Naive thymus-derived CD4-positive, alpha-beta T cell (primary cell): Measurements from ENCODE around the gene SHISA6. TPM values are rescaled to one million over a fixed set of nuclear protein-coding genes. Genes with fewer than 3 reads are reported as not detected.

ENCODE experiments used
- ATAC-seq: fragments of 150-1000 bp; cut with Tn5 transposase; 2 replicates; pipeline ENCODE4 v1.10.0; 2021; ENCODE audit warnings: mild to moderate bottlenecking, moderate library complexity
- CTCF ChIA-PET: fragments of 350-600 bp; sonication (Branson Sonifier 250); formaldehyde crosslinking; loops from one replicate; lab custom pipeline; 2021; ENCODE audit warnings: antibody characterized with exemption; lab: Charles Lee
- POLR2A ChIA-PET: fragments of 350-600 bp; sonication (Branson Sonifier 250); formaldehyde crosslinking; loops from one replicate; lab custom pipeline; 2021; ENCODE audit warnings: antibody characterized with exemption, inconsistent platforms; lab: Charles Lee
- DNase-seq, 9 donors: peaks; one replicate each; pipeline versions ENCODE4 v3.0.0 to v3.0.0-alpha.2; 2020 to 2022; ENCODE audit warnings: mixed read lengths in 1 of 9
- H3K27ac ChIP-seq: one replicate; pipeline ENCODE4 v1.7.0; 2013; ENCODE audit warnings: mild to moderate bottlenecking, low read depth, low read length, moderate library complexity
- H3K27me3 ChIP-seq, 2 donors: one replicate each; pipeline ENCODE4 v1.7.0; 2013; ENCODE audit warnings: low read length in 2 of 2, mild to moderate bottlenecking in 2 of 2, moderate library complexity in 2 of 2; ENCODE audit not compliant: control insufficient read depth in 2 of 2, insufficient read depth in 2 of 2
- H3K36me3 ChIP-seq, 3 experiments: 1 replicate in 2 of 3; 2 replicates in 1 of 3; pipeline ENCODE4 v1.7.0; 2013; ENCODE audit warnings: low read length in 3 of 3, mild to moderate bottlenecking in 3 of 3, moderate library complexity in 1 of 3; ENCODE audit not compliant: insufficient read depth in 3 of 3, control insufficient read depth in 2 of 3
- H3K4me1 ChIP-seq, 2 donors: one replicate each; pipeline ENCODE4 v1.7.0; 2013; ENCODE audit warnings: low read length in 2 of 2, mild to moderate bottlenecking in 2 of 2, moderate library complexity in 1 of 2; ENCODE audit not compliant: control insufficient read depth in 2 of 2, insufficient read depth in 2 of 2
- H3K4me3 ChIP-seq: 2 replicates; pipeline ENCODE4 v1.7.0; 2013; ENCODE audit warnings: mild to moderate bottlenecking, low read length
- H3K9me3 ChIP-seq, 3 experiments: 1 replicate in 2 of 3; 2 replicates in 1 of 3; pipeline ENCODE4 v1.7.0; 2013; ENCODE audit warnings: low read length in 3 of 3; ENCODE audit not compliant: control insufficient read depth in 2 of 3
- H3K27ac Mint-ChIP-seq, 9 donors: one replicate each; pipeline ENCODE4 v1.8.0; 2020 to 2022; ENCODE audit warnings: mixed read lengths in 9 of 9, mild to moderate bottlenecking in 8 of 9, moderate library complexity in 5 of 9, inconsistent platforms in 2 of 9
- H3K27me3 Mint-ChIP-seq, 5 donors: one replicate each; pipeline ENCODE4 v1.8.0; 2021 to 2022; ENCODE audit warnings: mixed read lengths in 5 of 5, mild to moderate bottlenecking in 1 of 5
- H3K36me3 Mint-ChIP-seq, 5 donors: one replicate each; pipeline ENCODE4 v1.8.0; 2020 to 2022; ENCODE audit warnings: mixed read lengths in 5 of 5, mild to moderate bottlenecking in 3 of 5, inconsistent platforms in 1 of 5
- H3K4me1 Mint-ChIP-seq, 7 donors: one replicate each; pipeline ENCODE4 v1.8.0; 2020 to 2022; ENCODE audit warnings: mixed read lengths in 7 of 7, mild to moderate bottlenecking in 3 of 7, inconsistent platforms in 1 of 7
- H3K4me3 Mint-ChIP-seq, 10 donors: one replicate each; pipeline ENCODE4 v1.8.0; 2020 to 2022; ENCODE audit warnings: mild to moderate bottlenecking in 10 of 10, mixed read lengths in 10 of 10, moderate library complexity in 6 of 10, inconsistent platforms in 2 of 10
- H3K9me3 Mint-ChIP-seq, 11 donors: one replicate each; pipeline ENCODE4 v1.8.0; 2020 to 2022; ENCODE audit warnings: mixed read lengths in 11 of 11, mild to moderate bottlenecking in 4 of 11, inconsistent platforms in 1 of 11, moderate library complexity in 1 of 11
- intact Hi-C, 2 donors: fragments of 100-400 bp; cut with micrococcal nuclease; formaldehyde crosslinking; loops; one replicate each; pipeline ENCODE4 v1.15.1; 2023
- polyA plus RNA-seq, 2 donors: library from polyadenylated mRNA; unstranded; fragments of 300-500 nt; fragmentation: Illumina TruSeq; gene quantifications; one replicate each; pipeline ENCODE4 v1.2.3, GENCODE V29; 2021
- total RNA-seq, 6 experiments: library from RNA in 5 of 6; stranded (reverse) in 5 of 6; gene quantifications; 1 replicate in 5 of 6; 2 replicates in 1 of 6; pipeline ENCODE4 v1.2.3 and lab custom pipeline; 2021 to 2026

Gene SHISA6
- total and polyA plus RNA-seq, 7 experiments from 2014 or later, result not detected

DNA sequence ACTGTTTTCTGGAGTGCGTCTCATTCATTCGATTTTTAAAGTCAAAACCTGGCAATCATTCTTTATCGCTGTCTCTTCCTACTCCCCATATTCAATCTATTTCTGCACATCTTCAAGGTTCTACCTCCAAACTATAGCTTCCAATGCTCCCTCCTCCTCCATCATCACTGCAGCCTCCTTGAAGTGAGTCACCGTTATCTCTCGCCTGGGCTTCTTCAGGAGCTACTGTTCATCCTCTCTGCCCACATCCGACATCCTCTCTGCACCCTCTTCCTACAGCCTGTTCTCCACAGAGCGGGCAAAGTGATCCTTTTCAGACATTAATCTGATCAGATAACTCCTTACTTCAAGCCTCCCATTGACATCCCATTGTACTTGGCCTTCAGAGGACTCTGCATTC lies 213.1 kb downstream of the SHISA6 start:
- ATAC-seq (no peak), DNase-seq (no peak)
- Histone ChIP-seq H3K27me3 (no peaks in the 10 kb centered on the region), H3K27ac (no peak overlapping the region), H3K36me3 (no peaks in the 10 kb centered on the region), H3K4me3 (no peak overlapping the region), H3K9me3 (peaks cover 0 to 3% (median 0%) of the 10 kb centered on the region in 3 experiments), H3K4me1 (no peaks in the 10 kb centered on the region)
- Mint-ChIP-seq H3K4me1 (no peaks in the 10 kb centered on the region), H3K4me3 (no peak overlapping the region), H3K9me3 (peaks cover 1 to 25% (median 12%) of the 10 kb centered on the region in 11 donors), H3K27ac (no peak overlapping the region), H3K36me3 (no peaks in the 10 kb centered on the region), H3K27me3 (peaks cover 0 to 10% (median 0%) of the 10 kb centered on the region in 5 donors)
- ChIA-PET POLR2A (no interaction called here), CTCF (no interaction called here)
- intact Hi-C loops, result no loop called here

DNA sequence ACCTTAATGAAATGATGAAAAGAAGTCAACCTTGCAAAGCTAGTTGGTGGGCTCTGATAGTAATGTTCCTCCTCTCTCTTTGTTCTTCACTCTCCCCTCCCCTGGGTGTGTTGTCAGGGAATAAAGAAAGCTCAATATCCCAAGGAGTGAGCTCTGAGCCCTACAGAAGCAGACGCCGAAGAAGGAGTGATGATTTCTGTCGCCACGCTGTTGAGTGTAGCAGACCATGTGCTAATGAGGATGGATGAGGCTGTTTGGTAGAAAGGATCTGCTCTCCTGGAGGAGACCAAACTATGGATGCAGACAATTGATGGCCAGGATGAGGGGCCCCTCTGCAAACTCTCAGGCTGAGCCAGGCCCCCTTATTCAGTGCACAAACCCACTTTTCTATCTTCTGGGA lies 217.3 kb downstream of the SHISA6 start:
- Histone ChIP-seq H3K4me3 (no peak overlapping the region), H3K9me3 (peaks cover 0 to 3% (median 0%) of the 10 kb centered on the region in 3 experiments), H3K4me1 (no peaks in the 10 kb centered on the region), H3K27me3 (no peaks in the 10 kb centered on the region), H3K27ac (no peak overlapping the region), H3K36me3 (no peaks in the 10 kb centered on the region)
- Mint-ChIP-seq H3K4me1 (no peaks in the 10 kb centered on the region), H3K4me3 (no peak overlapping the region), H3K27me3 (peaks cover 0 to 10% (median 0%) of the 10 kb centered on the region in 5 donors), H3K9me3 (peaks cover 2 to 19% (median 11%) of the 10 kb centered on the region in 11 donors), H3K36me3 (peaks cover 0 to 4% (median 0%) of the 10 kb centered on the region in 5 donors), H3K27ac (no peak overlapping the region)
- DNase-seq (no peak), ATAC-seq (no peak)
- ChIA-PET POLR2A (no interaction called here), CTCF (no interaction called here)
- intact Hi-C loops, result no loop called here

DNA sequence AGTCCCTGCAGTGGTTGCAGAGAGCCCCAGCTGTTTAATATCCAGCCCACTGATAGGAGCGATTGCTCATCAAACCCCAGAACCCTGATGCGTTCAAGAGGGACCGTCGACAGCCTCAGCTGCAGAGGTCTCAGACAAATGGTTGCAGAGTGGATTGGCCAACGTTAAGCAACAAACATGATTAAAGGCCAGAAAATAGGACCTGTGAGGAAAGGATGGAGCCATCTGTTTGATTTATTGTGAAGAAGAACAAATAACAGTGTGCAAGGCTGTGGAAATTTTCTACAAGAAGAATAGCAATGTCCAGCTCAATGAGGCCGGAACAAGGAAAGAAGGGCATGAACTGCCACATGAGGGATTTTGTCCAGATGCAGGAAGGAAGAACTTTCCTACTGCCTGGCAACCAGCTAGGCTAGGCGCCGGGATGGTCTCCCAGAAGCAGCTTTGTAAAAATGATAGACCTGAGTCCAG lies 218.9 kb downstream of the SHISA6 start:
- Histone ChIP-seq H3K4me3 (no peak overlapping the region), H3K9me3 (peaks cover 0 to 3% (median 0%) of the 10 kb centered on the region in 3 experiments), H3K4me1 (no peaks in the 10 kb centered on the region), H3K27ac (no peak overlapping the region), H3K36me3 (no peaks in the 10 kb centered on the region), H3K27me3 (no peaks in the 10 kb centered on the region)
- Mint-ChIP-seq H3K4me3 (no peak overlapping the region), H3K27ac (no peak overlapping the region), H3K4me1 (no peaks in the 10 kb centered on the region), H3K36me3 (peaks cover 0 to 4% (median 0%) of the 10 kb centered on the region in 5 donors), H3K9me3 (peaks cover 0 to 14% (median 9%) of the 10 kb centered on the region in 11 donors), H3K27me3 (peaks cover 0 to 6% (median 0%) of the 10 kb centered on the region in 5 donors)
- intact Hi-C loops, result no loop called here
- POLR2A ChIA-PET, result no interaction called here
- ATAC-seq, result no peak
- CTCF ChIA-PET, result no interaction called here
- no peak for DNase-seq

DNA sequence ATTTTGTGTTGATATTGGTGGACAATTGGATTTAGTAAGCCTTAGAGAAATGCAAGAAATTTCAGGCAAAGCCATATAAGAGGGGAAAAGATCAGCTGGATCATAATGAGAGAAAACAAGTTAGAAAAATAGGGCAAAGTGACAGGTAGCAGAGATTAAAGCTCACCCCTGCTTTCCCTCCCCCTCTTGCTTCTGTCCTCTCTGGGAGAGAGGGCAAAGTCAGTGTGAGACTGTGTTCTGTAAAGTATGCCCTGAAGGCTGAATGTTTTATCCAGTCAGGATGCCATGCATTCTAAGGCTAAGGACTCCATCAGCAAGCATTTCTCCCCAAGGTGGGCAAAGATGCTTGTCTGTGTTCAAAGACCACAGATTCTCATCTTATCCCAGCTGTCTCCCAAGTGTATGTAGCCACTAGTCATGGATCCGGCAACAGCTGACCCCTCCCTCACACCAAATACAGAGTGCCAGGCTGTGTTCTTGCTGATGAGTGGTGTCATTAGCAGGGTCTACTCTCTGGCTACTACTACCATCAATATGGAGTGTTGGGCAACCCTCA lies 221.1 kb downstream of the SHISA6 start:
- POLR2A ChIA-PET, result no interaction called here
- no peak for ATAC-seq
- intact Hi-C loops, result no loop called here

DNA sequence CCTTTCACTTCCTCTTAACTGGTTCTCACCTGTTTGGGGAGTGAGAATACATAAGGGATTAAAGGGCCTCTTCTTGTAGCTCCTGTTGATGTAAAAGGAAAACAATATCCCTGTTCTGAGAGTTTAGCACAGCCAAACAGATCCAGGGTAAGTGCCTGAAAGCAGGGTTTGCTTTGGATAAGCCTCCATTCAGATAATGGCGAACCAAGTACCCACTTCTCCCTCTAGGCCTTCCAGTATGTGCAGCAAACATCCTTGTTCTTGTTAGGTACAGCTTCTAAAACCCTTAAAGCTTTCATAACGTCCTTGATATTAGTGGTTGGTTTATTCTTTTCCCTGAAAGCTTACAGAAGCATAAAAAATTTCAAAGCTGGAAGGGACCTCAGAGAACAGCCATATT lies 226.6 kb downstream of the SHISA6 start:
- no peaks in the 10 kb centered on the region for H3K4me1 ChIP-seq
- ChIA-PET POLR2A (no interaction called here), CTCF (no interaction called here)
- no peaks in the 10 kb centered on the region for H3K9me3 ChIP-seq
- ATAC-seq (no peak), DNase-seq (no peak)
- peaks cover 0 to 9% (median 0%) of the 10 kb centered on the region in 5 donors for H3K27me3 Mint-ChIP-seq
- no peak overlapping the region for H3K4me3 Mint-ChIP-seq
- H3K36me3 Mint-ChIP-seq, result no peaks in the 10 kb centered on the region
- H3K36me3 ChIP-seq, result no peaks in the 10 kb centered on the region
- intact Hi-C loops, result no loop called here
- no peaks in the 10 kb centered on the region for H3K27me3 ChIP-seq
- H3K27ac ChIP-seq, result no peak overlapping the region
- H3K27ac Mint-ChIP-seq, result no peak overlapping the region
- H3K4me3 ChIP-seq, result no peak overlapping the region
- no peaks in the 10 kb centered on the region for H3K4me1 Mint-ChIP-seq
- peaks cover 0 to 24% (median 7%) of the 10 kb centered on the region in 11 donors for H3K9me3 Mint-ChIP-seq

More for the DNA sequence above, 221.1 kb downstream of the SHISA6 start:
- Mint-ChIP-seq H3K9me3 (peaks cover 2 to 14% (median 7%) of the 10 kb centered on the region in 11 donors), H3K4me1 (no peaks in the 10 kb centered on the region), H3K36me3 (peaks cover 0 to 4% (median 0%) of the 10 kb centered on the region in 5 donors), H3K27me3 (peaks cover 0 to 12% (median 0%) of the 10 kb centered on the region in 5 donors), H3K4me3 (no peak overlapping the region), H3K27ac (no peak overlapping the region)
- DNase-seq, result no peak
- CTCF ChIA-PET, result interaction anchor here (0.6 kb wide), 1 partner anchor 52 kb away, joined by 3 read pairs; no protein-coding TSS in a partner anchor
- H3K36me3 ChIP-seq, result no peaks in the 10 kb centered on the region
- no peak overlapping the region for H3K4me3 ChIP-seq
- H3K27me3 ChIP-seq, result no peaks in the 10 kb centered on the region
- H3K9me3 ChIP-seq, result no peaks in the 10 kb centered on the region
- H3K4me1 ChIP-seq, result no peaks in the 10 kb centered on the region
- no peak overlapping the region for H3K27ac ChIP-seq

DNA sequence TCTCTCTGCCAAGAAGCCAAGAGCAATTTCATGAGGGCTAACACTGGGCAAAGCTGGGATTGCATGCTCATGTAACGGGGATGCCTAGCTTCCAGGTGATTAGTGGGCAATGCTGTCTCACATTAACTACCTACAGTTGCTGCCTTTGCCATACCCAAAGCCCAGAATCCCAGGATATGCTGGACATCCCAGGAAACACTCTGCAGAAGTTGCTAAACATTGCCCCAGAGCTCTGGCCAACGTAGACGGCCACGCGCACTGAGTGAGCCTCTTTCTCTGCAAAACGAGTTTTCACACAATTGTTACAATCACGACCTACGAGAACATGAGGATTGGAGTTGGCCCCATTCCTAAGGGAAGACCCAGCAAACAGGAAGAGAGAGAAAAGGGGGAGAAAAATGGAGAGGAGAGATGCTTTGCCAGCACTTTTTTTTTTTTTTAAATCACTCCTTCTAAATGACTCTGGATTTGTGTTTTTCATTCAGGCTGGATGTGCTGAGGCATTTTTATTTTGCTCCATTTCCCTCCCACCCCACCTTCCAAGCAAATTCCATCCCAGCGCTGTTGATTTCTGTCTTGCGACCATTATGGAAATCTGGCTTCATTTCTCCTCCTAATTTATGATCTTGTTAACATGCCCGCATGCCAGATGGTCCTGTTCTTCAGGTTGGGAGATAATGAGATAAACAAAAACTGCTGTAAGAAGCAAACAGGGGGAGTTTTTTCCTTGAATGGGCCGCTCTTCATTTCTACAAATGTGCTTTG lies 244.5 kb downstream of the SHISA6 start:
- ChIA-PET CTCF (no interaction called here), POLR2A (no interaction called here)
- Histone ChIP-seq H3K27ac (no peak overlapping the region), H3K4me3 (no peak overlapping the region), H3K36me3 (no peaks in the 10 kb centered on the region), H3K4me1 (no peaks in the 10 kb centered on the region), H3K27me3 (no peaks in the 10 kb centered on the region), H3K9me3 (peaks cover 0 to 4% (median 0%) of the 10 kb centered on the region in 3 experiments)
- H3K27me3 Mint-ChIP-seq, result no peaks in the 10 kb centered on the region
- H3K27ac Mint-ChIP-seq, result no peak overlapping the region
- intact Hi-C loops, result no loop called here
- DNase-seq (no peak), ATAC-seq (no peak)
- no peaks in the 10 kb centered on the region for H3K4me1 Mint-ChIP-seq
- no peaks in the 10 kb centered on the region for H3K36me3 Mint-ChIP-seq
- no peak overlapping the region for H3K4me3 Mint-ChIP-seq
- peaks cover 0 to 16% (median 4%) of the 10 kb centered on the region in 11 donors for H3K9me3 Mint-ChIP-seq
